Esophagus squamous epithelium (tissue), 5 donors: ENCODE data around the gene RBPMS2. TPM values are rescaled to one million over a fixed set of nuclear protein-coding genes. Genes with fewer than 3 reads are reported as not detected.

ENCODE experiments used
- DNase-seq: peaks from one replicate; lab custom pipeline; 2025; lab: John Stamatoyannopoulos, UW
- H3K27ac ChIP-seq, 4 donors: fragments of 200-600 bp; sonication (generic); one replicate each; pipeline ENCODE4 v1.5.1; 2016 to 2019; ENCODE audit warnings: mild to moderate bottlenecking in 1 of 4
- H3K27me3 ChIP-seq, 4 donors: fragments of 200-600 bp; sonication (generic); 1 replicate in 3 of 4; 2 replicates in 1 of 4; pipeline versions ENCODE4 v1.5.1 to v1.6.0; 2017 to 2021; ENCODE audit warnings: antibody characterized with exemption in 1 of 4
- H3K36me3 ChIP-seq, 3 donors: fragments of 200-600 bp; sonication (generic); one replicate each; pipeline ENCODE4 v1.5.1; 2016 to 2019
- H3K4me1 ChIP-seq, 3 donors: fragments of 200-600 bp; sonication (generic); one replicate each; pipeline ENCODE4 v1.5.1; 2017 to 2019
- H3K4me3 ChIP-seq, 4 donors: fragments of 200-600 bp; sonication (generic); 1 replicate in 3 of 4; 2 replicates in 1 of 4; pipeline ENCODE4 v1.5.1; 2016 to 2019; ENCODE audit warnings: mild to moderate bottlenecking in 2 of 4, moderate library complexity in 1 of 4
- H3K9me3 ChIP-seq, 3 donors: fragments of 200-600 bp; sonication (generic); one replicate each; pipeline ENCODE4 v1.5.1; 2016 to 2019
- CTCF ChIP-seq, 6 experiments: fragments of 450-650 bp in 4 of 6; fragments of 200-600 bp in 2 of 6; sonication (generic) in 2 of 6; IDR thresholded peaks; one replicate each; pipeline ENCODE4 v1.5.1; 2016 to 2019; ENCODE audit warnings: antibody characterized with exemption in 6 of 6, mild to moderate bottlenecking in 4 of 6, moderate library complexity in 4 of 6
- POLR2A ChIP-seq, 4 donors: fragments of 450-650 bp; IDR thresholded peaks; one replicate each; pipeline ENCODE4 v1.6.1; 2017; ENCODE audit warnings: antibody characterized with exemption in 4 of 4, mild to moderate bottlenecking in 4 of 4, moderate library complexity in 3 of 4
- WGBS, 2 donors: methylation state at CpG; one replicate each; pipeline ENCODE4 v1.1.5; 2018; 5-methylcytosine and 5-hydroxymethylcytosine counted together
- intact Hi-C: fragments of 100-400 bp; cut with DNase I; formaldehyde crosslinking; loops from one replicate; pipeline ENCODE4 v1.15.0; 2022
- total RNA-seq, 4 donors: library from RNA; depleted of rRNA; stranded (reverse); fragments of >200 nt; gene quantifications; one replicate each; pipeline ENCODE4 v1.1.0, GENCODE V29; 2016
- donor health status: DM: yes; HTN: yes; CAD: no.

Gene RBPMS2
- total RNA-seq, 4 donors from 2014 or later: 0.75 to 5.0 (median 1.3) TPM; not detected in 1

GRCh38 chr15:64810497-64811326 is 35.3 kb upstream of the RBPMS2 start:
- Histone ChIP-seq H3K27ac (peak overlapping the region in 2 of 4 donors; percentile 29 to 51), H3K4me3 (no peak overlapping the region), H3K9me3 (no peaks in the 10 kb centered on the region), H3K4me1 (peaks cover 0 to 21% (median 5%) of the 10 kb centered on the region in 3 donors), H3K36me3 (no peaks in the 10 kb centered on the region), H3K27me3 (peaks cover 0 to 5% (median 0%) of the 10 kb centered on the region in 4 donors)
- 90% methylated on average over 5 of the region's 6 CpGs; no CpG with 5 or more reads in 1 of the 2 donors for WGBS, 2 donors
- DNase-seq: no peak
- intact Hi-C loops: no loop called here
- TF ChIP-seq CTCF (IDR thresholded peaks at IDR 0.05): no peak
- no peak for TF ChIP-seq POLR2A (IDR thresholded peaks at IDR 0.05)

GRCh38 chr15:64809649-64810496 is 34.5 kb upstream of the RBPMS2 start:
- DNase-seq: no peak
- intact Hi-C loops: loop anchor here (5.0 kb wide), 1 partner anchor 68 kb away; no protein-coding TSS in a partner anchor
- WGBS, 2 donors: 22 to 27% methylated on average over 12 to 13 of the region's 14 CpGs
- Histone ChIP-seq H3K4me1 (peaks cover 0 to 21% (median 5%) of the 10 kb centered on the region in 3 donors), H3K27me3 (peaks cover 0 to 5% (median 0%) of the 10 kb centered on the region in 4 donors), H3K4me3 (no peak overlapping the region), H3K27ac (peak overlapping the region in 2 of 4 donors; percentile 29 to 51), H3K9me3 (no peaks in the 10 kb centered on the region), H3K36me3 (no peaks in the 10 kb centered on the region)
- TF ChIP-seq POLR2A (IDR thresholded peaks at IDR 0.05) (no peak), CTCF (IDR thresholded peaks at IDR 0.05) (peak; percentile 79 to 95 (median 88))

- Histone ChIP-seq H3K36me3 (no peaks in the 10 kb centered on the region), H3K4me1 (peaks cover 0 to 21% (median 5%) of the 10 kb centered on the region in 3 donors), H3K9me3 (no peaks in the 10 kb centered on the region), H3K27me3 (peaks cover 0 to 5% (median 0%) of the 10 kb centered on the region in 4 donors), H3K27ac (peak overlapping the region in 3 of 4 donors; percentile 63 to 77 (median 75)), H3K4me3 (no peak overlapping the region)
- 62 to 74% methylated on average over 8 to 9 of the region's 10 CpGs for WGBS, 2 donors
- intact Hi-C loops: loop anchor here (5.0 kb wide), 1 partner anchor 67 kb away; no protein-coding TSS in a partner anchor
- no peak for TF ChIP-seq CTCF (IDR thresholded peaks at IDR 0.05)
- TF ChIP-seq POLR2A (IDR thresholded peaks at IDR 0.05): no peak
- no peak for DNase-seq
Measured at GRCh38 chr15:64808785-64809453, 33.5 kb upstream of the RBPMS2 start.

- Histone ChIP-seq H3K27ac (peak overlapping the region; percentile 65 to 88 (median 76)), H3K36me3 (no peaks in the 10 kb centered on the region), H3K4me3 (peak overlapping the region in 2 of 4 donors; percentile 11 to 40), H3K9me3 (no peaks in the 10 kb centered on the region), H3K27me3 (peaks cover 0 to 5% (median 0%) of the 10 kb centered on the region in 4 donors), H3K4me1 (peaks cover 0 to 21% (median 5%) of the 10 kb centered on the region in 3 donors)
- 20% methylated on average over 1 of the region's 6 CpGs; no CpG with 5 or more reads in 1 of the 2 donors for WGBS, 2 donors
- intact Hi-C loops: loop anchor here (5.0 kb wide), 1 partner anchor 65 kb away; no protein-coding TSS in a partner anchor
- TF ChIP-seq CTCF (IDR thresholded peaks at IDR 0.05) (no peak), POLR2A (IDR thresholded peaks at IDR 0.05) (no peak)
- DNase-seq: no peak
Measured at GRCh38 chr15:64807751-64808222, 32.4 kb upstream of the RBPMS2 start.
